BE2C (cell line): ENCODE results near the gene AFMID.
A peak's percentile ranks its signal among the peaks of the same experiment; 100 is the strongest.

Source experiments
- DNase-seq: peaks from one replicate; pipeline ENCODE4 v3.0.0-alpha.2; 2020
- H3K27me3 ChIP-seq: fragments of 250-450 bp; sonication (Bioruptor Pico); 2 replicates; pipeline ENCODE4 v1.5.1; 2020; ENCODE audit warnings: mild to moderate bottlenecking
- H3K36me3 ChIP-seq: fragments of 250-450 bp; sonication (Bioruptor Pico); 2 replicates; pipeline ENCODE4 v1.5.1; 2020; ENCODE audit warnings: mild to moderate bottlenecking
- H3K4me1 ChIP-seq: fragments of 250-450 bp; sonication (Bioruptor Pico); 2 replicates; pipeline ENCODE4 v1.5.1; 2020
- H3K4me3 ChIP-seq: 2 replicates; pipeline ENCODE4 v1.5.1; 2011; ENCODE audit warnings: low read depth, low read length
- H3K9me3 ChIP-seq: fragments of 250-450 bp; sonication (Bioruptor Pico); 2 replicates; pipeline ENCODE4 v1.5.1; 2020
- CTCF ChIP-seq: IDR thresholded peaks from 2 replicates; pipeline ENCODE4 v1.5.1; 2012; ENCODE audit warnings: mild to moderate bottlenecking, low read depth, low read length

The AFMID gene

GRCh38 chr17:78176548-78177025 is 10.6 kb upstream of the AFMID start:
- peak; percentile 81 for DNase-seq
- H3K4me3 ChIP-seq = no peak overlapping the region
- TF ChIP-seq CTCF = peak; percentile 96
- H3K4me1 ChIP-seq = peaks cover 7% of the 10 kb centered on the region
- no peaks in the 10 kb centered on the region for H3K9me3 ChIP-seq
- H3K27me3 ChIP-seq = no peaks in the 10 kb centered on the region
- peaks cover 38% of the 10 kb centered on the region for H3K36me3 ChIP-seq

- H3K9me3 ChIP-seq = no peaks in the 10 kb centered on the region
- no peak overlapping the region for H3K4me3 ChIP-seq
- peaks cover 47% of the 10 kb centered on the region for H3K36me3 ChIP-seq
- TF ChIP-seq CTCF = no peak
- H3K27me3 ChIP-seq = no peaks in the 10 kb centered on the region
- no peak for DNase-seq
- H3K4me1 ChIP-seq = peaks cover 7% of the 10 kb centered on the region
These were observed 7.8 kb upstream of the AFMID start for GRCh38 chr17:78179372-78179771.

GRCh38 chr17:78180083-78180482 is 7.1 kb upstream of the AFMID start:
- H3K4me1 ChIP-seq = peaks cover 7% of the 10 kb centered on the region
- H3K36me3 ChIP-seq = peaks cover 41% of the 10 kb centered on the region
- no peaks in the 10 kb centered on the region for H3K9me3 ChIP-seq
- TF ChIP-seq CTCF = no peak
- no peak for DNase-seq
- H3K27me3 ChIP-seq = no peaks in the 10 kb centered on the region
- H3K4me3 ChIP-seq = no peak overlapping the region

- Histone ChIP-seq H3K27me3 (no peaks in the 10 kb centered on the region), H3K36me3 (peaks cover 37% of the 10 kb centered on the region), H3K9me3 (no peaks in the 10 kb centered on the region), H3K4me3 (no peak overlapping the region), H3K4me1 (peaks cover 7% of the 10 kb centered on the region)
- no peak for TF ChIP-seq CTCF
- DNase-seq = no peak
These were observed 6.7 kb upstream of the AFMID start for GRCh38 chr17:78180508-78180907.

GRCh38 chr17:78182504-78182903 is 4.7 kb upstream of the AFMID start:
- TF ChIP-seq CTCF = no peak
- Histone ChIP-seq H3K4me1 (no peaks in the 10 kb centered on the region), H3K9me3 (no peaks in the 10 kb centered on the region), H3K27me3 (no peaks in the 10 kb centered on the region), H3K36me3 (peaks cover 37% of the 10 kb centered on the region), H3K4me3 (no peak overlapping the region)
- no peak for DNase-seq

GRCh38 chr17:78183916-78184315 is 3.2 kb upstream of the AFMID start:
- no peaks in the 10 kb centered on the region for H3K9me3 ChIP-seq
- TF ChIP-seq CTCF = no peak
- no peak for DNase-seq
- H3K27me3 ChIP-seq = no peaks in the 10 kb centered on the region
- peaks cover 30% of the 10 kb centered on the region for H3K36me3 ChIP-seq
- no peaks in the 10 kb centered on the region for H3K4me1 ChIP-seq
- H3K4me3 ChIP-seq = no peak overlapping the region
